ENCODE data around the gene METTL2A. TPM values are rescaled to one million over a fixed set of nuclear protein-coding genes. Genes with fewer than 3 reads are reported as not detected.

Gene METTL2A
- polyA plus RNA-seq, 3 donors = 2.2 to 5.6 (median 3.9) TPM

- no peak for TF ChIP-seq CTCF (IDR thresholded peaks at IDR 0.05)
Observed at GRCh38 chr17:62392908-62393307, 30.8 kb upstream of the METTL2A start.

GRCh38 chr17:62398891-62399290 is 24.8 kb upstream of the METTL2A start:
- Histone ChIP-seq H3K27me3 (ENCODE audit: control insufficient read depth in 2 of 2, insufficient read depth in 2 of 2, low read length in 2 of 2) (no peaks in the 10 kb centered on the region), H3K79me2 (ENCODE audit: insufficient read depth, low read length) (no peaks in the 10 kb centered on the region), H4K20me1 (ENCODE audit: insufficient read depth, low read length) (no peaks in the 10 kb centered on the region), H3K27ac (ENCODE audit: low read depth in 1 of 2, low read length in 2 of 2) (no peak overlapping the region), H3K4me3 (replicated peaks in 1 of 3; ENCODE audit: low read depth in 2 of 3, low read length in 3 of 3) (no peak overlapping the region), H2AFZ (ENCODE audit: insufficient read depth, low read depth, low read length, poor library complexity, severe bottlenecking) (no peak overlapping the region), H3K9me3 (replicated peaks in 1 of 2; ENCODE audit: control insufficient read depth in 1 of 2, insufficient read depth in 1 of 2, low read length in 2 of 2) (no peaks in the 10 kb centered on the region), H3K4me2 (replicated peaks; ENCODE audit: extremely low read depth, low read length, poor library complexity, severe bottlenecking) (no peak overlapping the region), H3K36me3 (replicated peaks in 1 of 2; ENCODE audit: control insufficient read depth in 1 of 2, insufficient read depth in 2 of 2, low read length in 2 of 2) (no peaks in the 10 kb centered on the region), H3K9ac (ENCODE audit: insufficient read depth, low read length, poor library complexity, severe bottlenecking) (no peak overlapping the region), H3K4me1 (ENCODE audit: control insufficient read depth in 1 of 2, insufficient read depth in 2 of 2, low read length in 2 of 2) (no peaks in the 10 kb centered on the region)
- WGBS (ENCODE audit: insufficient coverage) = no CpG with 5 or more reads among the region's 1 CpG
- intact Hi-C loops (cut with micrococcal nuclease) = no loop called here
- Mint-ChIP-seq H3K4me1 (no peaks in the 10 kb centered on the region), H3K4me3 (no peak overlapping the region), H3K36me3 (no peaks in the 10 kb centered on the region), H3K9me3 (peaks cover 0 to 7% (median 4%) of the 10 kb centered on the region in 7 donors), H3K27me3 (ENCODE audit: low read depth in 3 of 3) (peaks cover 3 to 10% (median 7%) of the 10 kb centered on the region in 3 donors), H3K27ac (no peak overlapping the region)
- no peak for TF ChIP-seq CTCF (IDR thresholded peaks at IDR 0.05)
- DNase-seq = no peak

More at GRCh38 chr17:62392908-62393307, 30.8 kb upstream of the METTL2A start:
- peaks cover 5 to 9% (median 6%) of the 10 kb centered on the region in 3 donors for H3K27me3 Mint-ChIP-seq (ENCODE audit: low read depth in 3 of 3)
- H3K9me3 Mint-ChIP-seq = no peaks in the 10 kb centered on the region
- H3K36me3 Mint-ChIP-seq = no peaks in the 10 kb centered on the region
- H3K4me1 Mint-ChIP-seq = peaks cover 5% of the 10 kb centered on the region
- Histone ChIP-seq H3K4me3 (replicated peaks in 1 of 3; ENCODE audit: low read depth in 2 of 3, low read length in 3 of 3) (no peak overlapping the region), H3K27ac (ENCODE audit: low read depth in 1 of 2, low read length in 2 of 2) (no peak overlapping the region), H3K79me2 (ENCODE audit: insufficient read depth, low read length) (no peaks in the 10 kb centered on the region), H3K9me3 (replicated peaks in 1 of 2; ENCODE audit: control insufficient read depth in 1 of 2, insufficient read depth in 1 of 2, low read length in 2 of 2) (no peaks in the 10 kb centered on the region), H3K4me1 (ENCODE audit: control insufficient read depth in 1 of 2, insufficient read depth in 2 of 2, low read length in 2 of 2) (peaks cover 0 to 4% of the 10 kb centered on the region in 2 donors), H3K9ac (ENCODE audit: insufficient read depth, low read length, poor library complexity, severe bottlenecking) (no peak overlapping the region), H3K27me3 (ENCODE audit: control insufficient read depth in 2 of 2, insufficient read depth in 2 of 2, low read length in 2 of 2) (peaks cover 2% of the 10 kb centered on the region in 2 donors), H3K4me2 (replicated peaks; ENCODE audit: extremely low read depth, low read length, poor library complexity, severe bottlenecking) (no peak overlapping the region), H3K36me3 (replicated peaks in 1 of 2; ENCODE audit: control insufficient read depth in 1 of 2, insufficient read depth in 2 of 2, low read length in 2 of 2) (no peaks in the 10 kb centered on the region), H4K20me1 (ENCODE audit: insufficient read depth, low read length) (no peaks in the 10 kb centered on the region), H2AFZ (ENCODE audit: insufficient read depth, low read depth, low read length, poor library complexity, severe bottlenecking) (no peak overlapping the region)
- no peak for DNase-seq
- no peak overlapping the region for H3K27ac Mint-ChIP-seq
- intact Hi-C loops (cut with micrococcal nuclease) = no loop called here
- H3K4me3 Mint-ChIP-seq = no peak overlapping the region
- WGBS (ENCODE audit: insufficient coverage) = no CpG with 5 or more reads among the region's 1 CpG
